Measurements from ENCODE around the gene TLL2. TPM values are rescaled to one million over a fixed set of nuclear protein-coding genes. Genes with fewer than 3 reads are reported as not detected.

TLL2 gene
- total RNA-seq, 4 donors from 2014 or later, result 0.67 to 1.1 TPM; not detected in 2

DNA sequence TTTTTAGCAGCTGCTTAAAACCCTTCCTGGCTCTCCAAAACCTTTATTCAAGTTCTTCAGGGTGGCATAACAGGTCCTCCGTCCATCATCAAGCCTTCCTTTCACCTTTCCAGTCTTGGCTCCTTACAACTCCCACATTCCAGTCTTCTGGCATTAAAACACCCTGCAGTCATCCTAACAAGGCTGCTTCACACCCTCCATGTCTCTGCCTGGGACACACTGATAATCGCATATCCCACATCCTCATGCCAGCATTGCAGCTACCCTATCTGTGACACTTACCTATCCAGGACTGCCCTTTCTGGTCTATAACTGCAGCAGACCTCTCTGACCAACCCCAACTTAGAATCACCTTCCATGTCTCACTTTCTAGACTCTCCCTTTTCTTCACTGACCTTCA lies 2.6 kb upstream of the TLL2 start:
- Histone ChIP-seq H3K4me3 (no peak overlapping the region), H3K27me3 (no peaks in the 10 kb centered on the region), H3K9me3 (no peaks in the 10 kb centered on the region), H3K27ac (no peak overlapping the region), H3K36me3 (no peaks in the 10 kb centered on the region), H3K4me1 (peaks cover 0 to 12% of the 10 kb centered on the region in 2 donors)
- no peak for TF ChIP-seq POLR2A (IDR thresholded peaks at IDR 0.05)
- TF ChIP-seq CTCF (IDR thresholded peaks at IDR 0.05), result no peak
- intact Hi-C loops (cut with DNase I; ENCODE audit: low total_unique reads), result loop anchor here (10.0 kb wide), 1 partner anchor 122 kb away; no protein-coding TSS in a partner anchor
- no peak for DNase-seq

DNA sequence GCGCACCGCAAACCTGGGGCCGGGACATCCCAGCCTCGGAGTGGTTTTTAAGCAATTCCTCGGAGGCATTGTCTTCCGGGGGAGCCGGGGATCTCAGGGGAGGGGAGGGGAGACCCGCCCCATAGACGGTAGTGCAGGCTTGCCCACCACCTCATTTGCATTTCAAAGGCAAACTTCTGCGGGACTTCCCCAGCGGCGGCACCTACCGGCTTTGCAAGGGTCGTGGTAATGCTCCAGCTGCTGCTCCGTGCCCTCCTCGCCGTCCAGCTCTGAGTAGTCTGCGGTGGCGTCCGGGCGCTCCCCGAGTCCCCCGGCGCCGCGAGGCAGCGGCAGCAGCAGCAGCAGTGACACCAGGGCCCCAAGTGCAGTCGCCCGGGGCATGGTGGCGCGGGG lies 425 bp downstream of the TLL2 start:
- Histone ChIP-seq H3K4me1 (peaks cover 0 to 12% of the 10 kb centered on the region in 2 donors), H3K9me3 (no peaks in the 10 kb centered on the region), H3K27me3 (no peaks in the 10 kb centered on the region), H3K36me3 (no peaks in the 10 kb centered on the region), H3K27ac (no peak overlapping the region), H3K4me3 (peak overlapping the region; percentile 31 to 49)
- intact Hi-C loops (cut with DNase I; ENCODE audit: low total_unique reads), result loop anchor here (10.0 kb wide), 1 partner anchor 118 kb away; no protein-coding TSS in a partner anchor
- DNase-seq, result no peak
- no peak for TF ChIP-seq CTCF (IDR thresholded peaks at IDR 0.05)
- no peak for TF ChIP-seq POLR2A (IDR thresholded peaks at IDR 0.05)

- H3K27me3 ChIP-seq, result no peaks in the 10 kb centered on the region
- no peaks in the 10 kb centered on the region for H3K36me3 ChIP-seq
- H3K9me3 ChIP-seq, result no peaks in the 10 kb centered on the region
- H3K4me1 ChIP-seq, result peaks cover 0 to 12% of the 10 kb centered on the region in 2 donors
- intact Hi-C loops (cut with DNase I; ENCODE audit: low total_unique reads), result loop anchor here (10.0 kb wide), 1 partner anchor 118 kb away; no protein-coding TSS in a partner anchor
- no peak overlapping the region for H3K27ac ChIP-seq
- H3K4me3 ChIP-seq, result peak overlapping the region; percentile 31 to 49
- DNase-seq, result peak in 1 of 2 donors; percentile 28
- TF ChIP-seq POLR2A (IDR thresholded peaks at IDR 0.05) (no peak), CTCF (IDR thresholded peaks at IDR 0.05) (no peak)
Observed at GRCh38 chr10:96512524-96513304, 1.0 kb downstream of the TLL2 start.

DNA sequence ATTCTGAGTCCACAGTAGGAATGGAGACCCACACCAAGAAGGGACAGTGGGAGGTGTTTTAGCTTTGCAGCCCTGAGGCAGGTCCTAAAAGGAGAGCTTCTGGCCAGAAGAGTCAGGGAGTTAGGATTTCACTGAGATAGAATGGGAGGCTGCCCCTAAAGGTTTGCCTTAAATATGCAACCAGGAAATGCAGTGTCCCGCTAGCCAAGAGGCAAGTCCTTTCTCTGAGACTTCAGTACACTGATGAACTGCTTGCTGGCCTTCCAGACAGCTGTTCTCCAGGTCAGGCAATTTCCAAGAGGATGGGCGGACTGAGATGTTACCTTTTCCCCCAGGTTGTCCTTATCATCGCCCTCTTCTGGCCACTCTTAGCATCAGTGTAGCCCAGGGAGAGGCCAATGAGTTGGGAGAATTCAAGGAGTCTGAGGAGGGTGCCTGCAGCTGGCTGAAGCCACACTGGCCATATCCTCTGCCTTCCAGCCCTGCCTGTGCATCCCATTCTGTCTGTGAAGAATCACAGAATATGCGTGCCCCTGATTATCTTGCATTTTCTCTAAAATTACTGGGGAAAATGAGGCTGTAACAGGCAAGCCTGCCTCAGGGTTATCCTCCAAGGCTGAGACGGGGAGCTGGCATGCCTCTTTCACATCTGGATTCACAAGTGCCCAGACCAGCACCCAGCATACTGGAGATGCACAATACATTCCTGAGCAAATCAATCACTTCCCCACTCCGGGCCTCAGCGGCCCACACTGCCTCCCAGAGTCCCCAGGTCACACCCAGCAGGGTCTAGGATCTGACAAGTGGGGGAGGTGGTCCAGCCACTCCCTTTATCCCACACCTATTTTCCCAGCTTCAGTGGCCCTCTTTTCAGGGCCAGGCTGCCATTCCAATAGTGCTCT lies 2.4 kb downstream of the TLL2 start:
- Histone ChIP-seq H3K4me1 (peaks cover 0 to 12% of the 10 kb centered on the region in 2 donors), H3K27me3 (no peaks in the 10 kb centered on the region), H3K9me3 (no peaks in the 10 kb centered on the region), H3K27ac (no peak overlapping the region), H3K4me3 (no peak overlapping the region), H3K36me3 (no peaks in the 10 kb centered on the region)
- no peak for TF ChIP-seq POLR2A (IDR thresholded peaks at IDR 0.05)
- peak; percentile 18 to 37 (median 26) for TF ChIP-seq CTCF (IDR thresholded peaks at IDR 0.05)
- DNase-seq, result no peak
- intact Hi-C loops (cut with DNase I; ENCODE audit: low total_unique reads), result loop anchor here (10.0 kb wide), 1 partner anchor 116 kb away; no protein-coding TSS in a partner anchor
